Mucosa of descending colon (tissue), 3 donors: ENCODE results near the gene CPLX3. TPM values are rescaled to one million over a fixed set of nuclear protein-coding genes. Genes with fewer than 3 reads are reported as not detected.

Experiments used
- ATAC-seq: fragments of 200-7000 bp; cut with Tn5 transposase; one replicate; pipeline ENCODE4 v1.9.1; 2020; ENCODE audit warnings: mild to moderate bottlenecking, moderate library complexity
- DNase-seq, 3 donors: peaks; one replicate each; pipeline ENCODE4 v3.0.0-alpha.2; 2020
- H3K36me3 ChIP-seq: fragments of 200-600 bp; one replicate; pipeline ENCODE4 v1.8.0; 2021; ENCODE audit warnings: low read depth, mild to moderate bottlenecking
- H3K4me1 ChIP-seq: fragments of 200-600 bp; one replicate; pipeline ENCODE4 v1.8.0; 2021; ENCODE audit warnings: low read depth, mild to moderate bottlenecking
- H3K4me3 ChIP-seq: fragments of 200-600 bp; one replicate; pipeline ENCODE4 v1.8.0; 2021; ENCODE audit warnings: mild to moderate bottlenecking
- H3K9me3 ChIP-seq: fragments of 200-600 bp; one replicate; pipeline ENCODE4 v1.8.0; 2021; ENCODE audit warnings: mild to moderate bottlenecking
- CTCF ChIP-seq: fragments of 200-600 bp; IDR thresholded peaks from one replicate; pipeline ENCODE4 v1.8.0; 2022; ENCODE audit warnings: antibody characterized with exemption, mild to moderate bottlenecking
- intact Hi-C, 2 donors: fragments of 100-400 bp; cut with DNase I in 1 of 2; cut with micrococcal nuclease in 1 of 2; formaldehyde crosslinking; loops; one replicate each; pipeline versions ENCODE4 v1.11.0 to v1.11.1; 2022; cut with DNase I, micrococcal nuclease
- total RNA-seq, 3 donors: library from RNA; stranded (reverse); fragmentation: NEBNext Ultra II Directional in 2 of 3; extraction: Animal tissue kit (Norgen Biotek cat#: 25700) in 2 of 3; gene quantifications; one replicate each; pipeline versions ENCODE4 v1.2.1 to v1.2.4, GENCODE V29; 2021 to 2023
- donor health status: DM: no; HTN: no; CAD: no; lungs with moderate emphysema.
- donor health status: DM: no; HTN: no; CAD: no.
- donor health status: DM: no; HTN: yes; CAD: no.

Gene CPLX3
- total RNA-seq, 3 donors from 2014 or later: 0.16 to 0.19 TPM; not detected in 1

- intact Hi-C loops: no loop called here
- no peak for TF ChIP-seq CTCF
- Histone ChIP-seq H3K36me3 (no peaks in the 10 kb centered on the region), H3K4me1 (peaks cover 57% of the 10 kb centered on the region), H3K9me3 (no peaks in the 10 kb centered on the region), H3K4me3 (no peak overlapping the region)
- ATAC-seq: no peak
- DNase-seq: peak in 2 of 3 donors; percentile 38 to 71
These were observed 45.6 kb upstream of the CPLX3 start for GRCh38 chr15:74780523-74781430.

- H3K4me3 ChIP-seq: peak within 1 kb of the TSS; percentile 77
- intact Hi-C loops: no loop called here
- DNase-seq (peak; percentile 75 to 87 (median 86)), ATAC-seq (peak; percentile 80)
- no peaks in the 10 kb centered on the region for H3K9me3 ChIP-seq
- TF ChIP-seq CTCF: peak; percentile 73
- no peaks in the 10 kb centered on the region for H3K36me3 ChIP-seq
- peaks cover 59% of the 10 kb centered on the region for H3K4me1 ChIP-seq
These were observed 44.8 kb upstream of the CPLX3 start, which contains the start of gene CSK for GRCh38 chr15:74781431-74782258. Gene CSK (plus strand): TSS chr15:74782080. CDS start chr15:74798298, 16,218 bp downstream.

- Histone ChIP-seq H3K9me3 (no peaks in the 10 kb centered on the region), H3K4me1 (peaks cover 59% of the 10 kb centered on the region), H3K36me3 (no peaks in the 10 kb centered on the region), H3K4me3 (peak overlapping the region; percentile 77)
- no peak for TF ChIP-seq CTCF
- ATAC-seq (peak; percentile 16), DNase-seq (peak; percentile 54 to 81 (median 70))
- intact Hi-C loops: no loop called here
These were observed 44.0 kb upstream of the CPLX3 start for GRCh38 chr15:74782259-74783071.

- ATAC-seq (peak; percentile 15), DNase-seq (peak; percentile 45 to 76 (median 61))
- TF ChIP-seq CTCF: no peak
- no peaks in the 10 kb centered on the region for H3K9me3 ChIP-seq
- H3K4me3 ChIP-seq: peak overlapping the region; percentile 77
- H3K36me3 ChIP-seq: no peaks in the 10 kb centered on the region
- H3K4me1 ChIP-seq: peaks cover 63% of the 10 kb centered on the region
- intact Hi-C loops: no loop called here
These were observed 43.2 kb upstream of the CPLX3 start for GRCh38 chr15:74783072-74783807.
